Measurements from ENCODE around the gene KIAA0825. TPM values are rescaled to one million over a fixed set of nuclear protein-coding genes. Genes with fewer than 3 reads are reported as not detected.

KIAA0825 gene
- total RNA-seq, 1 experiment from 2014 or later, result 0.07 TPM

GRCh38 chr5:94498199-94498598, 120.2 kb downstream of the KIAA0825 start:
- Histone ChIP-seq H3K79me2 (ENCODE audit: low read length) (no peaks in the 10 kb centered on the region), H3K27me3 (ENCODE audit: low read length) (no peaks in the 10 kb centered on the region), H3K4me1 (ENCODE audit: insufficient read depth, low read length) (no peaks in the 10 kb centered on the region), H3K9ac (ENCODE audit: low read length) (no peak overlapping the region), H3F3A (ENCODE audit: low read length, unreplicated experiment) (no peaks in the 10 kb centered on the region), H3K9me3 (ENCODE audit: low read length) (no peaks in the 10 kb centered on the region), H4K20me1 (ENCODE audit: low read length) (no peaks in the 10 kb centered on the region), H3K36me3 (ENCODE audit: low read depth, low read length) (no peaks in the 10 kb centered on the region), H3K4me2 (ENCODE audit: low read length) (no peak overlapping the region), H3K4me3 (ENCODE audit: low read length) (no peak overlapping the region), H3K9me2 (replicated peaks; ENCODE audit: low read length) (no peaks in the 10 kb centered on the region), H2AFZ (ENCODE audit: low read length) (no peak overlapping the region), H3K27ac (ENCODE audit: low read length) (no peak overlapping the region)
- ATAC-seq, result no peak
- ChIA-PET CTCF (no interaction called here), POLR2A (ENCODE audit: unreplicated experiment) (interaction anchor here (0.7 kb wide), 1 partner anchor 326 kb away, joined by 3 read pairs; no protein-coding TSS in a partner anchor)
- DNase-seq, result no peak
- TF ChIP-seq EZH2 (IDR thresholded peaks at IDR 0.05; ENCODE audit: low read length, unreplicated experiment) (no peak), EZH2phosphoT487 (IDR thresholded peaks at IDR 0.05; ENCODE audit: borderline replicate concordance, low read length) (no peak), CTCF (conservative IDR thresholded peaks at IDR 0.05; ENCODE audit: low read depth, low read length) (no peak)
- intact Hi-C loops (cut with micrococcal nuclease), result no loop called here
- BruUV-seq (replicated peaks), result no TSS peak

DNA sequence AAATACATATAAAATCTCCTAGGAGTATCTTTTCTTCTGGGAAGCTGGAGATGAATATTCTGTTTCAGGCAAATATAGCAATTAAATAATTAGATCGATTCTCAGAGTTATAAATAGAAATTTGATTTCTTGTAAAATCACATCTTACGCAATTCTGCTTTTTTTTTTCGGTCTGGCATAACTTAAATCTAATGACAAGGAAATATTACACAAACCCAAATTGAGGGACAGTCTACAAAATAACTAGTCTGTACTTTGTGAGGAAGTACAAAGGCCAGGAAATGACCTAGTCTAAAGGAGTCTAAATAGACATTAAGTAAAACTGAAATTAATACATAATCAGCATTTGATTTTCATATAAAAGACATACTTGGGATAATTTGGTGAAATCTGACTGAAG, 133.3 kb downstream of the KIAA0825 start:
- no peak overlapping the region for H3K9ac ChIP-seq (ENCODE audit: low read length)
- no peaks in the 10 kb centered on the region for H3K36me3 ChIP-seq (ENCODE audit: low read depth, low read length)
- no peak overlapping the region for H3K4me2 ChIP-seq (ENCODE audit: low read length)
- no peaks in the 10 kb centered on the region for H3K27me3 ChIP-seq (ENCODE audit: low read length)
- intact Hi-C loops (cut with micrococcal nuclease), result no loop called here
- no peak overlapping the region for H3K27ac ChIP-seq (ENCODE audit: low read length)
- H4K20me1 ChIP-seq (ENCODE audit: low read length), result no peaks in the 10 kb centered on the region
- H3K79me2 ChIP-seq (ENCODE audit: low read length), result no peaks in the 10 kb centered on the region
- no peak for DNase-seq
- H3K4me1 ChIP-seq (ENCODE audit: insufficient read depth, low read length), result no peaks in the 10 kb centered on the region
- H3F3A ChIP-seq (ENCODE audit: low read length, unreplicated experiment), result no peaks in the 10 kb centered on the region
- ChIA-PET CTCF (interaction anchor here (0.7 kb wide), 1 partner anchor 1012 kb away, joined by 3 read pairs; no protein-coding TSS in a partner anchor), POLR2A (ENCODE audit: unreplicated experiment) (no interaction called here)
- H3K9me2 ChIP-seq (replicated peaks; ENCODE audit: low read length), result no peaks in the 10 kb centered on the region
- ATAC-seq, result no peak
- H3K9me3 ChIP-seq (ENCODE audit: low read length), result no peaks in the 10 kb centered on the region
- H2AFZ ChIP-seq (ENCODE audit: low read length), result no peak overlapping the region
- no peak for TF ChIP-seq EZH2phosphoT487 (IDR thresholded peaks at IDR 0.05; ENCODE audit: borderline replicate concordance, low read length)
- TF ChIP-seq CTCF (conservative IDR thresholded peaks at IDR 0.05; ENCODE audit: low read depth, low read length), result no peak
- no peak for TF ChIP-seq EZH2 (IDR thresholded peaks at IDR 0.05; ENCODE audit: low read length, unreplicated experiment)
- no TSS peak for BruUV-seq (replicated peaks)
- H3K4me3 ChIP-seq (ENCODE audit: low read length), result no peak overlapping the region

DNA sequence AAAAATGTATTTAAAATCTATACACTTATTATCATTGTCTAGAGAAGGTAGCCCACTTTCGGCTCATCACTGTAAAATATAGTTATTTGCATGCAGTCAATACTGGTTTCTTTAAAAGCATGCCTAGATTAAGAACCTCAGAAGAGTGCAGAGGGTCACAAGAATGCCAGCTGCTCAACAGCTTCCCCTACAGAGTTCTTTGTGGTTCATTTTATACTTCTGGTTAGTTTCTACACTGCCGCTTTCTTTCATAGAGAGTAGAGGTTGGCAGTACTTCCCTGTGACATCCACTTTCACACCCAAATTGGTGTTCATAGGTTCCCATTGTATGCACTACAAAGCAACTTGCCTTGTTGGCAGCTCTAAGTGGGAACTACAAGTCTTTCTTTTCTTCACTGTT, 137.3 kb downstream of the KIAA0825 start:
- Histone ChIP-seq H4K20me1 (ENCODE audit: low read length) (no peaks in the 10 kb centered on the region), H3K27me3 (ENCODE audit: low read length) (no peaks in the 10 kb centered on the region), H3K79me2 (ENCODE audit: low read length) (no peaks in the 10 kb centered on the region), H3K4me2 (ENCODE audit: low read length) (no peak overlapping the region), H2AFZ (ENCODE audit: low read length) (no peak overlapping the region), H3K9ac (ENCODE audit: low read length) (no peak overlapping the region), H3K4me3 (ENCODE audit: low read length) (no peak overlapping the region), H3K9me3 (ENCODE audit: low read length) (no peaks in the 10 kb centered on the region), H3K27ac (ENCODE audit: low read length) (no peak overlapping the region), H3F3A (ENCODE audit: low read length, unreplicated experiment) (no peaks in the 10 kb centered on the region), H3K36me3 (ENCODE audit: low read depth, low read length) (no peaks in the 10 kb centered on the region), H3K4me1 (ENCODE audit: insufficient read depth, low read length) (no peaks in the 10 kb centered on the region), H3K9me2 (replicated peaks; ENCODE audit: low read length) (no peaks in the 10 kb centered on the region)
- intact Hi-C loops (cut with micrococcal nuclease), result no loop called here
- ChIA-PET CTCF (no interaction called here), POLR2A (ENCODE audit: unreplicated experiment) (no interaction called here)
- DNase-seq (no peak), ATAC-seq (no peak)
- TF ChIP-seq EZH2phosphoT487 (IDR thresholded peaks at IDR 0.05; ENCODE audit: borderline replicate concordance, low read length) (no peak), EZH2 (IDR thresholded peaks at IDR 0.05; ENCODE audit: low read length, unreplicated experiment) (no peak), CTCF (conservative IDR thresholded peaks at IDR 0.05; ENCODE audit: low read depth, low read length) (no peak)
- BruUV-seq (replicated peaks), result no TSS peak

Measured in PC-3 (cell line).